Right ventricle myocardium inferior (tissue), 1 donor: Measurements from ENCODE around the gene RGS8. TPM values are rescaled to one million over a fixed set of nuclear protein-coding genes. Genes with fewer than 3 reads are reported as not detected.

ENCODE experiments used
- ATAC-seq: fragments of 200-7000 bp; cut with Tn5 transposase; one replicate; pipeline ENCODE4 v1.9.1; 2020; ENCODE audit warnings: mild to moderate bottlenecking, moderate library complexity
- DNase-seq: peaks from one replicate; pipeline ENCODE4 v3.0.0; 2021; ENCODE audit errors: missing footprints
- intact Hi-C: fragments of 100-400 bp; cut with DNase I; formaldehyde crosslinking; loops from one replicate; pipeline ENCODE4 v1.11.0; 2022
- total RNA-seq: library from RNA; stranded (reverse); fragmentation: NEBNext Ultra II Directional; extraction: Animal tissue kit (Norgen Biotek cat#: 25700); gene quantifications from one replicate; pipeline ENCODE4 v1.2.1, GENCODE V29; 2021
- donor health status: DM: no; HTN: yes; CAD: no; lungs with severe emphysema.

The RGS8 gene
- total RNA-seq, 1 donor from 2014 or later: not detected

GRCh38 chr1:182677397-182678098 lies 6.8 kb downstream of the RGS8 start:
- DNase-seq (no peak), ATAC-seq (no peak)
- intact Hi-C loops: loop anchor here (5.0 kb wide), 2 partner anchors 60 to 75 kb away; partner anchors contain the start of gene RGS16

- intact Hi-C loops: loop anchor here (5.0 kb wide), 2 partner anchors 59 to 74 kb away; partner anchors contain the start of gene RGS16
- ATAC-seq (no peak), DNase-seq (no peak)
Measured at GRCh38 chr1:182676274-182676673, 8.1 kb downstream of the RGS8 start.

DNA sequence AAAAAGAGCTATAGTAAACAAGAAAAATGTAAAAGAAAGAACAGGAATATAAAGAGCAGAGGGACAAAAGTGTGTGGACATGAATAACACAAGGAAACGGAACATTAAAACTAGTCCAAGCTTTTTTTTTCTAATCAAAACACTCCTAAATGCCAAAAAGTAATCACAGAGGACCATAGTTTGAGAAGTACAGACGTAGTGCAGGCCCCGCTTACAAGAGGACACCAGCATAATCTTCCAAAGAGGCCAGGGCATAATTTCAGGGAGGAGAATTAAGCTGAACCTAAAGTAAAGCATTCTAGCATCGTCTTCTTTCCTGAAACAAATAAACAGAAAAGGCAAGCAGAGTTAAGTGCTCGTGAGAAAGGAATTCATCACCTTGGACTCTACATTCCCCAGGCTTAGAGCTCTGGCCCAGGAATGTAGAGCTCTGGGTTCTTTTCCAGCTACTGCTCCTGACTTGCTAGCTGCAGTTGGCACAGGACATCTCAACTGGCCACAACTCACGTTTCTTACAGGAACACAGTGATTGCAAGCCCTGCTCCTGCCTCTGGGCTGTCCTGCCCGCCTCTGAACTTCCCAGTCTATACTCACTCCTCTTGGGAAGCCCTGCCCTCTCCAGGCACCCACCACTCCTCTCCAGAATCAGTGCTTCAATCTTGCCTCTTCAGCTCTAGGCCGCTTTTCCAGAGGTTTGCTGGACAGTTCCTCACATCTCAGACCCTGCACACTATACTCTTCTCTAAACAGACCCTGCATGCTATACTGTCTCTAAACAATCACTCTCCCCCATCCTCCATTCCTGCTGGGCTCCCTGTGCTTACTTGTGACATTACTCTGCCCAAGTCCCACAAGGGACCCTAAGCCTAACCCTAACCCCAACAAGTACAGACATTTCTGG lies 9.8 kb downstream of the RGS8 start:
- intact Hi-C loops: loop anchor here (5.0 kb wide), 3 partner anchors 57 to 108 kb away; partner anchors contain the start of gene RGS16
- ATAC-seq (peak; percentile 85), DNase-seq (peak; percentile 66)

- no peak for DNase-seq
- no peak for ATAC-seq
- intact Hi-C loops: loop anchor here (5.0 kb wide), 1 partner anchor 110 kb away; no protein-coding TSS in a partner anchor
Measured at GRCh38 chr1:182672487-182672836, 11.9 kb downstream of the RGS8 start.

DNA sequence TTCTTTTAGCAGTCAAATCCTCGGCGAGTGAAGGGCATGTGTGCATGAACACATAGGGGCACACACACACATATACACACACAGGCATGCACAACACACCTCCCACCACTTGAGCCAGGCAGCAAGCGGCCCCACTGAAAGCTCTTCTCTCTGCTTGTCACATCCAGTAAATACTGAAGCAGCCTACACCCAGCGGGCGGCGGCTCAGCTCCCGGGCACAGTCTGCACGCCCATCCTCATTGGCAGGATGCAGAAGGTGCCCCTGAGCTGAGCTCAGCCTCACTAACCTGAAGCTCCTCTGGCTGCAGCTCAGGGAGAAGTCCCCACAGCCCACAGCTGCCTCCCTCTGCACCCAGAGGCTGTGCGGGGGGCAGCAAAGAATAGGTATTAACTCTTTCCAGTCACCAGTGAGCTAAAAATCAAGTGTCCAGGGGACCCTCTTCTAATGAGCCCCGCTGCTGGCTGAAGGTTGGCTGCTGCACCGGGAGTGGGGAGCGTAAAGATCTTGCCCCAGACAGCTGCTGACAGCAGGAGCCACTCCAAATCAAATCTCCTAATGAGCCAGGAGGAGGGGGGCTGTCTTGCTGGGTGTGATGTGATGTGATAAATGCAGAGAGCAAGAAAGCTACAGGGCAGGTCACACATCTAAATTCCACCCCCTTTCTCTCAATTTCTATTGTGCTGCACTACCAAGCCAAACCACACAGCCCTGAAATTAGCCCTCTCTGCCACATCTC lies 12.5 kb downstream of the RGS8 start:
- DNase-seq (peak; percentile 56), ATAC-seq (no peak)
- intact Hi-C loops: loop anchor here (5.0 kb wide), 1 partner anchor 110 kb away; no protein-coding TSS in a partner anchor

- intact Hi-C loops: loop anchor here (5.0 kb wide), 1 partner anchor 112 kb away; no protein-coding TSS in a partner anchor
- ATAC-seq (no peak), DNase-seq (no peak)
Measured at GRCh38 chr1:182670032-182670749, 14.2 kb downstream of the RGS8 start.

- ATAC-seq (no peak), DNase-seq (no peak)
- intact Hi-C loops: no loop called here
Measured at GRCh38 chr1:182669266-182669665, 15.1 kb downstream of the RGS8 start.

- DNase-seq (no peak), ATAC-seq (no peak)
- intact Hi-C loops: no loop called here
Measured at GRCh38 chr1:182668521-182669054, 15.8 kb downstream of the RGS8 start.

DNA sequence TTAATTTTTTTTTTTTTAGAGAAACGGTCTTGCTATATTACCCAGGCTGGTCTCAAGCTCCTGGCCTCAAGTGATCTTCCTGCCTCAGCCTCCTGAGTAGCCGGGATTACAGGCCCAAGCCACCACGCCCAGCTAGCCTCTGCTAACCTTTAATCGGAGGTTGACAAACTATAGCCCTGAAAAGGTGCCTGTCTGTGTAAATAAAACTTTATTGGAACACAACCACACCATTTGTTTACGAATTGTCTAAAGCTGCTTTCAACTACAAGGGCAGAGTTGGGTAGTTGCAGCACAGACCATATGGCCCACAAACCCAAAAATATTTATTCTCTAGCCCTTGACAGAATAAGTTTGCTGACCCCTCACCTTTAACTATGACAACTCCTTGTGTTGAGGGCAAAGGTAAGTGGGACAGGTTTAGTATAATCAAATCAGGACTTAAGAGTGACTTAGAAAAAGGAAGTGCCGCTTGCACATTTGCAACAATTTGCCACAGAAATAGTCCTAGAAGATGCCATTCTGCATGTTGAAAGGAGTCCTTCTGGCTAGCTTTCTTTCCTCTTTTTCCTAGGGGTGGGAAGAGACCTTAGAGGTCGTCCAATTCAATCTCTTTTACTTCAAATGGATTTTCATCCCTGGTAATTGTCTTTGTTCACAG lies 16.4 kb downstream of the RGS8 start:
- ATAC-seq: no peak
- no peak for DNase-seq
- intact Hi-C loops: no loop called here

- intact Hi-C loops: no loop called here
- ATAC-seq (no peak), DNase-seq (no peak)
Measured at GRCh38 chr1:182666706-182667105, 17.7 kb downstream of the RGS8 start.

GRCh38 chr1:182664296-182664695 lies 20.1 kb downstream of the RGS8 start:
- no peak for DNase-seq
- intact Hi-C loops: no loop called here
- ATAC-seq: no peak

DNA sequence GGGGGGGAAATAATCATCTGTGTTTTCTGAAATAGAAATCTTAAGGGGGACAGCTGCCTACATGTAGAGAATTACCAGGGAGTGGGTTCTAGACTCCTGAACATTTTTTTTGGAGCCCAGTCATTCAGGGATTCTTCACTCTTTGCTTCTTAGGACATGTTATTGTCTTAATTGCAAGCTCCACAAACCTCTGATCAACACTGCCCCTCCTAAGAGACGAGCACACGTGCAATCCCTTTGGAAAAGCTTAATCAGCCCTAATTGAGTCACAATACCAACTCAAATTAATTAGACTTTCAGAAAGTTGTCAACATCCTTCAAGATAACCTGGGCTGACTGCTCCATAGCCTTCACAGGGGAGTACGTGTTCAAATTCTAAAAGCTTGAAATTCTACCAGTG lies 21.4 kb downstream of the RGS8 start:
- ATAC-seq (no peak), DNase-seq (no peak)
- intact Hi-C loops: no loop called here

DNA sequence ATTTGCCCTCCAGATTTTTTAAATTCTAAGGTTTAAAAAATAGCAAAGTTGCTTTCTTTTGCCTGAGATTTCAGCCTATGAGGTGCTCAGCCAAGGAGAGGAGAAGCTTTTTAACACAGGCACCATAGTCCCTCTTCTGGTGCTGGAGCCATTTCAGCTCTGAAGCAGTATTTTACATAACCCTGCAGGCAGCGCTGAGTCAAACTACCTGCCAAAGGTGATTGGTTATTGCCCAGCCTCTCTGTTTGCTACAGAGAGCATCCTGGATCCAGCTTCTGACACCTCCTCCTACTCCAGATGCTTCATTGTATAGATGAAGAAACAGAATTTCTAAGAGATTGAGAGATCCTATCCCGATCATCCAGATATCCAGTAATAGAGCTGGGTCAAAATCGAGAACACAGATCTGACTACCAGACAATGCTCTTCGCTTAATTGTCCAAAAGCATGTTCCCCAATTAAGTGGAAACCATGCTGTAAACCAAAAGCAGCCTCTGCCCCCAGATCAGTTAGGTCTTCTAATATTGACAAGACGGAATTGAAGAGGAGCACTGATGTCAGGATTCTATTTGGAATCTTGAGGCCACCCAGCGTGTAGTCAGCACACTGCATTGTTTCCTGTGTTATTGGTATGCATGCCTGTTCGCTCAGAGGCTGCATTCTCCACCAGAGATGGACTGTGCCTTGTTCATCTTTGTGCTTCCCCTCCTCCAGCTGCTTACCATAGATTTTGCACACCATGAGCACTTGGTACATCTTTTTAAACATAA lies 22.1 kb downstream of the RGS8 start:
- intact Hi-C loops: no loop called here
- DNase-seq: no peak

GRCh38 chr1:182658055-182658454 lies 26.3 kb downstream of the RGS8 start:
- DNase-seq: no peak
- no peak for ATAC-seq
- intact Hi-C loops: no loop called here

More for the DNA sequence above, 22.1 kb downstream of the RGS8 start:
- no peak for ATAC-seq

DNA sequence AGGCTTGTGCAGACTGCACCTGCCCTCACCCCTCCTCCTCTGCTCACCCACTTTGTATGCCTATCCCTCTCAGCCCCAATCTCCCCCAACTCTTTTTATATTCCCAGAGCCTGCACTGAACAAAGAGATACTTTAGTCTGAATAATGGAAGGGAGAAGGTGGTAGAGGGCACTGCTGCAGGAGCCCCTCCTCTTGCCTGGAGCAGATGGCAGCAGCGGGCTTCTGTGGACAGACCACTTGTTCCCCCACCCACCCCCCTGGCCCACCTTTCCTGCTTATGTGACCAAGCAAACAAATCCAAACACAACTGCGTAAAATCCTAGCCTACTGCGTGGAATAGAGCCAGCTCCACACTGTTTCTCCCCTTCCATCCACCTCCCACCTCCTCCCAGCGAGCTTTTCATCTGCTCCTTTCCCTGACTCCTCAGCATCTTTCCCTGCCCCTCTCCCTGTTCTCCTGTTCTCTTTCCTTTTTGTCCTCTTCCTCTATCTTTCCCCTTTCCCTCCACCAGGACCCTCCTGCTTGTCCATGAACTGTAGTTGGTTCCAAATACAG lies 27.5 kb downstream of the RGS8 start:
- no peak for DNase-seq
- ATAC-seq: no peak
- intact Hi-C loops: no loop called here

- no peak for ATAC-seq
- intact Hi-C loops: no loop called here
- DNase-seq: no peak
Measured at GRCh38 chr1:182653986-182654385, 30.4 kb downstream of the RGS8 start.

GRCh38 chr1:182652933-182653332 lies 31.5 kb downstream of the RGS8 start:
- ATAC-seq (no peak), DNase-seq (no peak)
- intact Hi-C loops: no loop called here
